ENCODE results near the gene TM9SF1. TPM values are rescaled to one million over a fixed set of nuclear protein-coding genes. Genes with fewer than 3 reads are reported as not detected.

Gene TM9SF1
- total RNA-seq, 2 donors from 2014 or later, result 28.6 to 33.4 TPM

DNA sequence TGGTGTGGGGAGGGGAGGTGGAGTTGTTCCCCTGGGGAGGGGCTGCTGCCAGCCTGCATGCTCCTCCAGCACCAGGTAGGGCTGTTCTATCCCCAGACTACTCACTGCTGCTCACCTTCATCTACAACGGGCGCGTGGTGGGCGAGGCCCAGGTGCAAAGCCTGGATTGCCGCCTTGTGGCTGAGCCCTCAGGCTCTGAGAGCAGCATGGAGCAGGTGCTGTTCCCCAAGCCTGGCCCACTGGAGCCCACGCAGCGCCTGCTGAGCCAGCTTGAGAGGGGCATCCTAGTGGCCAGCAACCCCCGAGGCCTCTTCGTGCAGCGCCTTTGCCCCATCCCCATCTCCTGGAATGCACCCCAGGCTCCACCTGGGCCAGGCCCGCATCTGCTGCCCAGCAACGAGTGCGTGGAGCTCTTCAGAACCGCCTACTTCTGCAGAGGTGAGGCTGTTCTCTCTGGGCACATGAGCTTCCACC lies 30.7 kb downstream of the TM9SF1 start:
- Mint-ChIP-seq H3K4me3 (peak overlapping the region; percentile 36), H3K27me3 (no peaks in the 10 kb centered on the region)

DNA sequence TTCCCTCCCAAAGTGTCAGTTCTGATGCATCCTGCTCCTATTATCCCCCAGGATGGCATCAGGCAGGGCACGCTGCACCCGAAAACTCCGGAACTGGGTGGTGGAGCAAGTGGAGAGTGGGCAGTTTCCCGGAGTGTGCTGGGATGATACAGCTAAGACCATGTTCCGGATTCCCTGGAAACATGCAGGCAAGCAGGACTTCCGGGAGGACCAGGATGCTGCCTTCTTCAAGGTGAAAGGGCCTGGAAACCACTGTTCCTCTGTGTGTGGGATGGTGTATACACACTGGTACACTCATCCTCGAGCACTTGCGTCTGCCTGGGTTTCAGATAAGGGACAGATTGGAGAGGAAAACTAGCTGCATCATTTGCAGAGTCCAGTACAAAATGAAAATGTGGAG lies 33.1 kb downstream of the TM9SF1 start:
- peak overlapping the region; percentile 99 for H3K27ac Mint-ChIP-seq
- H3K4me3 Mint-ChIP-seq, result peak overlapping the region; percentile 98
- H3K9me3 Mint-ChIP-seq, result no peaks in the 10 kb centered on the region
- peaks cover 100% of the 10 kb centered on the region for H3K36me3 Mint-ChIP-seq (ENCODE audit: low read depth)
- no peaks in the 10 kb centered on the region for H3K27me3 Mint-ChIP-seq
- peaks cover 24% of the 10 kb centered on the region for H3K4me1 Mint-ChIP-seq
- ATAC-seq (replicated peaks), result peak; percentile 39

More for the DNA sequence above, 30.7 kb downstream of the TM9SF1 start:
- Mint-ChIP-seq H3K36me3 (ENCODE audit: low read depth) (peaks cover 94% of the 10 kb centered on the region), H3K27ac (peak overlapping the region; percentile 78), H3K9me3 (no peaks in the 10 kb centered on the region), H3K4me1 (peaks cover 33% of the 10 kb centered on the region)
- ATAC-seq (replicated peaks), result no peak

DNA sequence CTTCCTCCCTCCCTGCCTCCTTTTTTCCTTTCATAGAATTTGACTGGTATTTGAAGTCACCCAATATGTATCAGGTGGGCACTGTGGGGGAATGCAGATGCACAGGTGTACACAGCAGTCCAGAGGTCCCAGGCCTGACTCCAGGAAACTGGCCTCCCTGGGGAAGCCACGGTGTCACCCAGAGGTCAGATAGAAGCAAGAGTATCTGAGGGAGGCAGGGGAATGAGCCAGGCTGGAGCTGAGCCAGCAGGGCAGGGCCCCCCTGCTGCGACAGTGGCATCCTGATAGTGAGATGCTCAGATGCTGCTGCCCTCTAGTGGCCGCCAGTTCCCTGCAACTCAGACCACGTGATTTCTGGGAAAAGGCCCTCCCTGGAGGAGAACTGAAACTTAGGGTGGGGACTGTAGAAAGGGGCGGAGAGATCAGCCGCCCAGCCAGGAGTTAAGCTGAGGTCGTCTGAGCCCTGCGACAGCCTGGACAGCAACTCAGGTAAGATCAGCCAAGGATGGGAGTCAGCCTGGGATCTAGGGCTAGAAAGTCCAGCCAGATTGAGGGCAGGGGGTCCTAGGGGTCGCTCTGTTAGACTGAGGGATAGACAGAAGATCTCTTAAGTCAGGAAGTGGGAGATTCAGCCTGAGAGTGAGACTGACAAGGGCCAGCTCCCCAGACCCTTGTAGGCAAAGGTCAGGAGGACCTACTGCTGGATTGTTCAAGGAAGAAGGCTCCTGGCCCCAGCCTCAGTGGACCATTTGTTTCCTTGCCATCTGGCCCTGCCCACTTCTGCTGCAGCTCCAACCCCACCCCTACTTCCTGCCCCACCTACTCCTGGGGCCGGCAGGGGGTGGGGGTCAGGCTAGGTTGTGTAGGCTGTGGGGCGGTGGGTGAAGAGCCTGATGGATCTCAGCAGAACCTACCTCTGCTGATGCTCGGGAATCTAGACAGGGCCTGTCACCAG lies 34.1 kb downstream of the TM9SF1 start, which contains the start of gene IRF9:
Gene IRF9, plus strand, starts transcription at position 416 of the 955 bp plus-strand sequence. CDS start 880 bp downstream, outside the sequence.
- H3K27me3 Mint-ChIP-seq, result no peaks in the 10 kb centered on the region
- H3K36me3 Mint-ChIP-seq (ENCODE audit: low read depth), result peaks cover 100% of the 10 kb centered on the region
- H3K4me3 Mint-ChIP-seq, result peak within 1 kb of the TSS; percentile 98
- peaks cover 24% of the 10 kb centered on the region for H3K4me1 Mint-ChIP-seq
- H3K9me3 Mint-ChIP-seq, result no peaks in the 10 kb centered on the region
- peak; percentile 92 for ATAC-seq (replicated peaks)
- H3K27ac Mint-ChIP-seq, result peak within 1 kb of the TSS; percentile 99

DNA sequence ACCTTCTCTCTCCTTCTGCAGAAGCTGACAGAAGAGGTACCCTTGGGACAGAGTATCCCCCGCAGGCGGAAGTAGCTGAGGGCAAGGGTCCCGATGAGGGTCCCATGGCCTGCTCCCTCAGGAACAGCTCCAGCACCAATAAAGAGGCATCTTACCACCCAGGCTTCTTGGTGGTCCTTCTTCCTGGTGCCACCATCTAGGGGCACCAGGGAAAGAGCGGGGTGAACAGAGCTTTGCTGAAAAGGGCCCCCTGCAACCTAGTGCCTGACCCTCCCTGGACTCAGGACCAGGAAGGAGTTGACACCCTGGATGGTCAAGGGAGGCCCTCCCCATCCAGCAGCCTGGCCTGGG lies 34.8 kb downstream of the TM9SF1 start:
- peaks cover 24% of the 10 kb centered on the region for H3K4me1 Mint-ChIP-seq

DNA sequence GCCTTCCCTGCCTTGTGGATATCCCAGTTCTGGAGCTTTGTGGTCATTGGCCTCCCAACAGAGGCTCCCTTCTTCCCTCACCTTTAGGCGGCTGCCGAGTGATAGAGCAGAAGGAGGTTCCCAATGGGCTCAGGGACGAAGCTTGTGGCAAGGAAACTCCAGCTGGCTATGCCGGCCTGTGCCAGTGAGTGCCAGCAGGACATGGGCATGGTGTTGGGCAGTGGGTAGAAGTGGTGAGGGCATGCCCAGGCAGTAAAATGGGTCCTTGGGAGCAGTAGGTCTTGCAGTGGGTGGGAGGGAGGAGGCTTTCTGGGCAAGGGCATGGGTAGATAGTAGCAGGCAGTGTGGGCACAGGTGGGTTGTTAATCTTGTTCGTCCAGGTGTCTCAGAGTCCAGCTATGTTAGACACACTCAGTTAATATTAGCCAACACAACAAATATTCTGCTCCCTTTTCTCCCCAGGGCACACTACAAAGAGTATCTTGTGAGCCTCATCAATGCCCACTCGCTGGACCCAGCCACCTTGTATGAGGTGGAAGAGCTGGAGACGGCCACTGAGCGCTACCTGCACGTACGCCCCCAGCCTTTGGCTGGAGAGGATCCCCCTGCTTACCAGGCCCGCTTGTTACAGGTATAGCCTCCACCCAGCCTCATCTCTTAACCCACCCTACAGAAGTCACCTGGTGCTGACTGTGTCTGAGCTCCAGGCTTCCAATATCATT lies 35.3 kb downstream of the TM9SF1 start:
- Mint-ChIP-seq H3K27me3 (no peaks in the 10 kb centered on the region), H3K36me3 (ENCODE audit: low read depth) (peaks cover 100% of the 10 kb centered on the region), H3K27ac (peak overlapping the region; percentile 99), H3K9me3 (no peaks in the 10 kb centered on the region), H3K4me3 (no peak overlapping the region), H3K4me1 (peaks cover 20% of the 10 kb centered on the region)
- no peak for ATAC-seq (replicated peaks)

More for the DNA sequence above, 34.8 kb downstream of the TM9SF1 start:
- Mint-ChIP-seq H3K27me3 (no peaks in the 10 kb centered on the region), H3K36me3 (ENCODE audit: low read depth) (peaks cover 100% of the 10 kb centered on the region), H3K27ac (peak overlapping the region; percentile 99), H3K4me3 (peak overlapping the region; percentile 98), H3K9me3 (no peaks in the 10 kb centered on the region)
- ATAC-seq (replicated peaks), result no peak

DNA sequence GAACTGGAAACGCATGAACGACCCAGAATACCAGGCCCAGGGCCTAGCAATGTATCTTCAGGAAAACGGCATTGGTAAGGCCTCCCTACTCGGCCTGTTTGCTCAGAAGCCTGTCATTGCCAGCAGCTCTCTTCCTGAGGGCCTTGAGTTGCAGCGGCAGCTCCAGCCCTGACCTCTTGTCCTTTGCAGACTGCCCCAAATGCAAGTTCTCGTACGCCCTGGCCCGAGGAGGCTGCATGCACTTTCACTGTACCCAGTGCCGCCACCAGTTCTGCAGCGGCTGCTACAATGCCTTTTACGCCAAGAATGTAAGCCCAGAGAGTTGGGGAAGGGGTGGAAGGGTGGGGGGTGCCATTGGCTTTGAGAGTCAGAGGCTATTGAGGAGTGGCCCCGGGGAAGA lies 37.9 kb downstream of the TM9SF1 start:
- peak overlapping the region; percentile 67 for H3K27ac Mint-ChIP-seq
- no peak for ATAC-seq (replicated peaks)
- H3K9me3 Mint-ChIP-seq, result no peaks in the 10 kb centered on the region
- peaks cover 93% of the 10 kb centered on the region for H3K36me3 Mint-ChIP-seq (ENCODE audit: low read depth)
- peaks cover 10% of the 10 kb centered on the region for H3K4me1 Mint-ChIP-seq
- H3K4me3 Mint-ChIP-seq, result no peak overlapping the region
- H3K27me3 Mint-ChIP-seq, result no peaks in the 10 kb centered on the region

DNA sequence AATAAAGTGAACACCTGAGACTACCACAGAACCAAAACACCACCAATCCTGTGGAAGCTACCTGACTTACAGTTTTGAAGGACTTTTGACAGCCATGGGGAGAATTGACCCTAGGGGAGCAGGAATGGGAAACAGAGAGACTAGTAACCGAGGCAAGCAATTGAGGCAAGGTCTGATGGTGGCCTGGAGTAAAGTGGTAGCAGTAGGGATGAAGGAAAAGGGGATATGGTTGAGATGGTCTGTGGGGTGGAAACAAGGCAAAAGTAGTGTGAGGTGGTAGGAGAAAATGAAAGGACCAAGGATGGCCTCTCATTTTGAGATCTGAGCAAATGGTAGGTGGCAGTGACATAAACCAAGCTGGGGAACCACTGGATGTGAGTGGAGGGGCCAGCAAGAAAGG lies 38.4 kb downstream of the TM9SF1 start:
- ATAC-seq (replicated peaks), result no peak

DNA sequence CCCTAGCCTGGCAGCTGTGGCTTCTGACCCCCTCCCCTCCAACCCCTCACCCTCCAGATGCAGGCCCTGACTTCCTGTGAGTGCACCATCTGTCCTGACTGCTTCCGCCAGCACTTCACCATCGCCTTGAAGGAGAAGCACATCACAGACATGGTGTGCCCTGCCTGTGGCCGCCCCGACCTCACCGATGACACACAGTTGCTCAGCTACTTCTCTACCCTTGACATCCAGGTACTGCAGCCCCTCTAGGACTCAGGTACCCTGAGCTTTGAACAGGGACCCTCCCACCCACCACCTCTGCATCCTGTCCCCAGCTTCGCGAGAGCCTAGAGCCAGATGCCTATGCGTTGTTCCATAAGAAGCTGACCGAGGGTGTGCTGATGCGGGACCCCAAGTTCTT lies 40.1 kb downstream of the TM9SF1 start:
- Mint-ChIP-seq H3K27ac (peak overlapping the region; percentile 58), H3K27me3 (no peaks in the 10 kb centered on the region), H3K9me3 (no peaks in the 10 kb centered on the region), H3K36me3 (ENCODE audit: low read depth) (peaks cover 93% of the 10 kb centered on the region), H3K4me1 (no peaks in the 10 kb centered on the region), H3K4me3 (no peak overlapping the region)
- ATAC-seq (replicated peaks), result no peak

More for the DNA sequence above, 38.4 kb downstream of the TM9SF1 start:
- no peak overlapping the region for H3K4me3 Mint-ChIP-seq
- H3K27ac Mint-ChIP-seq, result peak overlapping the region; percentile 67
- H3K9me3 Mint-ChIP-seq, result no peaks in the 10 kb centered on the region
- peaks cover 5% of the 10 kb centered on the region for H3K4me1 Mint-ChIP-seq
- no peaks in the 10 kb centered on the region for H3K27me3 Mint-ChIP-seq
- peaks cover 93% of the 10 kb centered on the region for H3K36me3 Mint-ChIP-seq (ENCODE audit: low read depth)

DNA sequence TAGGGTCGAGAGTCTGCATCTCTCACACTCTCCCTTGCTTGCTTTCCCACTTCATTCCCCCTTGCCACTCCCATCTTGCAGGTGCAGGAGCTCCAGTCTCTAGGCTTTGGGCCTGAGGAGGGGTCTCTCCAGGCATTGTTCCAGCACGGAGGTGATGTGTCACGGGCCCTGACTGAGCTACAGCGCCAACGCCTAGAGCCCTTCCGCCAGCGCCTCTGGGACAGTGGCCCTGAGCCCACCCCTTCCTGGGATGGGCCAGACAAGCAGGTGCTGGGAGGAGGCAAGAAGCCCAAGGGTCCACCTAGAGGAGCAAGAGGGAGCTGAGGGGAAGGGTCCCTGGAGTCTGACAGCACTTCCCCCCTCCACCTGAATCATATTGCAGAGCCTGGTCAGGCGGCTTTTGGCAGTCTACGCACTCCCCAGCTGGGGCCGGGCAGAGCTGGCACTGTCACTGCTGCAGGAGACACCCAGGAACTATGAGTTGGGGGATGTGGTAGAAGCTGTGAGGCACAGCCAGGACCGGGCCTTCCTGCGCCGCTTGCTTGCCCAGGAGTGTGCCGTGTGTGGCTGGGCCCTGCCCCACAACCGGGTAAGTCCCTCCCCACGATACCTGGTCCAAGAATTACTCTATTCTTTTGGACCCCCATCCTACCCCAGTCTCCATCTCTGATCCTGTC lies 43.7 kb downstream of the TM9SF1 start:
- no peak for ATAC-seq (replicated peaks)
- Mint-ChIP-seq H3K36me3 (ENCODE audit: low read depth) (peaks cover 78% of the 10 kb centered on the region), H3K27ac (no peak overlapping the region), H3K27me3 (no peaks in the 10 kb centered on the region), H3K9me3 (no peaks in the 10 kb centered on the region), H3K4me3 (no peak overlapping the region), H3K4me1 (peaks cover 15% of the 10 kb centered on the region)

DNA sequence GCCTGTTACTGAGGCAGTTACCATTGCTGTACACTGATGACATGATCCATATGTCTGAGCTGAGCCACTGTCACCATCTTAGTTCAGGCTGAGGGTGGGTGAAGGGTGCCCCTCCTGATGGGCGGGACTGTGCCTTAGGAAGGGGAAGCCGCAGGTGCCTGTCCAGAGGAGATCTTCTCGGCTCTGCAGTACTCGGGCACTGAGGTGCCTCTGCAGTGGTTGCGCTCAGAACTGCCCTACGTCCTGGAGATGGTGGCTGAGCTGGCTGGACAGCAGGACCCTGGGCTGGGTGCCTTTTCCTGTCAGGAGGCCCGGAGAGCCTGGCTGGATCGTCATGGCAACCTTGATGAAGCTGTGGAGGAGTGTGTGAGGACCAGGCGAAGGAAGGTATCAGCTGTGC lies 44.2 kb downstream of the TM9SF1 start:
- H3K4me3 Mint-ChIP-seq, result no peak overlapping the region
- H3K4me1 Mint-ChIP-seq, result peaks cover 15% of the 10 kb centered on the region
- no peak overlapping the region for H3K27ac Mint-ChIP-seq
- H3K27me3 Mint-ChIP-seq, result no peaks in the 10 kb centered on the region
- no peaks in the 10 kb centered on the region for H3K9me3 Mint-ChIP-seq
- no peak for ATAC-seq (replicated peaks)
- peaks cover 78% of the 10 kb centered on the region for H3K36me3 Mint-ChIP-seq (ENCODE audit: low read depth)

DNA sequence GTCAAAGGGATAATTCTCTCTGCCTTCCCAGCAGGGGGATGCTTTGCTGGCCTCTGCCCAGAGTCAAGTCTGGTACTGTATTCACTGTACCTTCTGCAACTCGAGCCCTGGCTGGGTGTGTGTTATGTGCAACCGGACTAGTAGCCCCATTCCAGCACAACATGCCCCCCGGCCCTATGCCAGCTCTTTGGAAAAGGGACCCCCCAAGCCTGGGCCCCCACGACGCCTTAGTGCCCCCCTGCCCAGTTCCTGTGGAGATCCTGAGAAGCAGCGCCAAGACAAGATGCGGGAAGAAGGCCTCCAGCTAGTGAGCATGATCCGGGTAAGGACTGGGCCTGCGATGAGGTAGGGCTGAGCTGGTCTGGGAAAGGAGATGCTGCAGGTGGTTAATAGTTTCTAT lies 44.7 kb downstream of the TM9SF1 start:
- no peaks in the 10 kb centered on the region for H3K9me3 Mint-ChIP-seq
- no peak overlapping the region for H3K4me3 Mint-ChIP-seq
- no peak overlapping the region for H3K27ac Mint-ChIP-seq
- peaks cover 78% of the 10 kb centered on the region for H3K36me3 Mint-ChIP-seq (ENCODE audit: low read depth)
- no peaks in the 10 kb centered on the region for H3K27me3 Mint-ChIP-seq
- peaks cover 18% of the 10 kb centered on the region for H3K4me1 Mint-ChIP-seq
- no peak for ATAC-seq (replicated peaks)

DNA sequence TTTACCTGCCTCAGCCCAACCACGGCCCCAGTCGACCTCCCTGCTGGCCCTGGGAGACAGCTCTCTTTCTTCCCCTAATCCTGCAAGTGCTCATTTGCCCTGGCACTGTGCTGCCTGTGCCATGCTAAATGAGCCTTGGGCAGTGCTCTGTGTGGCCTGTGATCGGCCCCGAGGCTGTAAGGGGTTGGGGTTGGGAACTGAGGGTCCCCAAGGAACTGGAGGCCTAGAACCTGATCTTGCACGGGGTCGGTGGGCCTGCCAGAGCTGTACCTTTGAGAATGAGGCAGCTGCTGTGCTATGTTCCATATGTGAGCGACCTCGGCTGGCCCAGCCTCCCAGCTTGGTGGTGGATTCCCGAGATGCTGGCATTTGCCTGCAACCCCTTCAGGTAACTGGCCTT lies 45.2 kb downstream of the TM9SF1 start:
- Mint-ChIP-seq H3K36me3 (ENCODE audit: low read depth) (peaks cover 78% of the 10 kb centered on the region), H3K9me3 (no peaks in the 10 kb centered on the region), H3K27ac (no peak overlapping the region), H3K27me3 (no peaks in the 10 kb centered on the region), H3K4me1 (peaks cover 23% of the 10 kb centered on the region), H3K4me3 (no peak overlapping the region)
- ATAC-seq (replicated peaks), result no peak

DNA sequence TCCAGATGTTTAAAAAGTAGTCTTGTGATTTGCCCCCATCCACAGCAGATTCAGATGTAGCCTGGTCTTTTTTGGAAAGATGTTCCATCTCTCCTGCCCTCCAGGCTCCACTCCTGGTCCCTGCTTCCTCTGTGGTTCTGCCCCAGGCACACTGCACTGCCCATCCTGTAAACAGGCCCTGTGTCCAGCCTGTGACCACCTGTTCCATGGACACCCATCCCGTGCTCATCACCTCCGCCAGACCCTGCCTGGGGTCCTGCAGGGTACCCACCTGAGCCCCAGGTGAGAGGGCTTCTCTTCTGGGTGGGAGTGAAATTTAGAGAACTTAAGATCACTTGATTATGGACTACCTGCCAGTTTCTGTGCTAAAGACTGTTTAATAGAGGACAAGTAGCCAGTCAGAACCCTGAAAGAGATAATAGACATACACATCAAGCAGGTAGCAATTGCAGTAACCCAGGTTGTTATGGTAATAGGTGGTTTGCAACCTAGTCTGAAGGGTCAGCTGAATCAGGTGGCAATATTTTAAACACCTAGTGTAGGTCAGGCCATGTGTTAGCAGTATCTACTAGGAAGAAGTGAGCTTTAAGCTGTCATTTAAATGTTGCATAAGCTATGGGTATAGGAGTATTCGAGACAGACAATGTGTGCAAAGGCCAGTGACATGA lies 45.8 kb downstream of the TM9SF1 start:
- ATAC-seq (replicated peaks), result no peak
- Mint-ChIP-seq H3K36me3 (ENCODE audit: low read depth) (peaks cover 78% of the 10 kb centered on the region), H3K27me3 (no peaks in the 10 kb centered on the region), H3K4me3 (peak overlapping the region; percentile 91), H3K27ac (peak overlapping the region; percentile 85), H3K4me1 (peaks cover 26% of the 10 kb centered on the region), H3K9me3 (no peaks in the 10 kb centered on the region)

Data from activated T-helper 17 cell treated with anti-CD3 and anti-CD28 coated beads, Interleukin-2, amount 50 U/mL, for 72 hours (primary cell).